MM.1S (cell line): ENCODE measurements around the gene MCU.

Experiments
- DNase-seq: peaks from one replicate; pipeline ENCODE4 v3.0.0-alpha.2; 2015
- H2AFZ ChIP-seq: fragments of 300-600 bp; sonication (generic); 2 replicates; pipeline ENCODE4 v1.6.0; 2016; ENCODE audit warnings: antibody characterized with exemption, low read length
- H3F3A ChIP-seq: fragments of 300-600 bp; sonication (generic); 2 replicates; pipeline ENCODE4 v1.6.1; 2016; ENCODE audit warnings: mild to moderate bottlenecking, antibody characterized with exemption, low read length, moderate library complexity, mixed read lengths; ENCODE audit not compliant: insufficient read depth
- H3K27ac ChIP-seq: fragments of 300-600 bp; sonication (generic); 2 replicates; pipeline ENCODE4 v1.5.1; 2016; ENCODE audit warnings: mild to moderate bottlenecking, low read length
- H3K27me3 ChIP-seq: fragments of 300-600 bp; sonication (generic); replicated peaks from 2 replicates; pipeline ENCODE4 v1.6.0; 2016; ENCODE audit warnings: low read length; ENCODE audit not compliant: insufficient read depth
- H3K36me3 ChIP-seq: fragments of 300-600 bp; sonication (generic); replicated peaks from 2 replicates; pipeline ENCODE4 v1.6.1; 2016; ENCODE audit warnings: mild to moderate bottlenecking, low read length, mixed read lengths; ENCODE audit not compliant: insufficient read depth
- H3K4me1 ChIP-seq: fragments of 300-600 bp; sonication (generic); 2 replicates; pipeline ENCODE4 v1.6.1; 2016; ENCODE audit warnings: low read length, mixed read lengths
- H3K4me2 ChIP-seq: fragments of 300-600 bp; sonication (generic); 2 replicates; pipeline ENCODE4 v1.6.0; 2016; ENCODE audit warnings: low read depth, low read length
- H3K4me3 ChIP-seq: fragments of 300-600 bp; sonication (generic); 2 replicates; pipeline ENCODE4 v1.5.1; 2016; ENCODE audit warnings: low read length, mixed read lengths
- H3K79me2 ChIP-seq: fragments of 300-600 bp; sonication (generic); 2 replicates; pipeline ENCODE4 v1.6.1; 2016; ENCODE audit warnings: mixed run types, low read length, mixed read lengths
- H3K9ac ChIP-seq: fragments of 300-600 bp; sonication (generic); 2 replicates; pipeline ENCODE4 v1.6.1; 2016; ENCODE audit warnings: low read length, mixed read lengths
- H3K9me2 ChIP-seq: fragments of 300-600 bp; sonication (generic); replicated peaks from 2 replicates; pipeline ENCODE4 v1.6.1; 2016; ENCODE audit warnings: mild to moderate bottlenecking, low read length, mixed read lengths; ENCODE audit not compliant: insufficient read depth
- H3K9me3 ChIP-seq: fragments of 300-600 bp; sonication (generic); replicated peaks from 2 replicates; pipeline ENCODE4 v1.6.1; 2016; ENCODE audit warnings: mild to moderate bottlenecking, low read length, mixed read lengths; ENCODE audit not compliant: insufficient read depth
- H4K20me1 ChIP-seq: fragments of 300-600 bp; sonication (generic); 2 replicates; pipeline ENCODE4 v1.6.1; 2016; ENCODE audit warnings: mild to moderate bottlenecking, low read length, moderate library complexity, mixed read lengths; ENCODE audit not compliant: insufficient read depth
- EZH2 ChIP-seq: fragments of 300-600 bp; sonication (generic); optimal IDR thresholded peaks from 2 replicates; pipeline ENCODE3; 2017; ENCODE audit warnings: low read depth, mild to moderate bottlenecking, antibody characterized with exemption, low read length, mixed read lengths
- EZH2phosphoT487 ChIP-seq: fragments of 300-600 bp; sonication (generic); IDR thresholded peaks from 2 replicates; pipeline ENCODE4 v1.6.1; 2018; ENCODE audit warnings: antibody characterized with exemption, low read length
- TF ChIP-seq, protein P1 (sequence below): fragments of 300-600 bp; sonication (generic); IDR thresholded peaks from 2 replicates; pipeline ENCODE4 v1.5.1; 2016; ENCODE audit warnings: antibody characterized with exemption, low read length, mixed read lengths

The MCU gene

DNA sequence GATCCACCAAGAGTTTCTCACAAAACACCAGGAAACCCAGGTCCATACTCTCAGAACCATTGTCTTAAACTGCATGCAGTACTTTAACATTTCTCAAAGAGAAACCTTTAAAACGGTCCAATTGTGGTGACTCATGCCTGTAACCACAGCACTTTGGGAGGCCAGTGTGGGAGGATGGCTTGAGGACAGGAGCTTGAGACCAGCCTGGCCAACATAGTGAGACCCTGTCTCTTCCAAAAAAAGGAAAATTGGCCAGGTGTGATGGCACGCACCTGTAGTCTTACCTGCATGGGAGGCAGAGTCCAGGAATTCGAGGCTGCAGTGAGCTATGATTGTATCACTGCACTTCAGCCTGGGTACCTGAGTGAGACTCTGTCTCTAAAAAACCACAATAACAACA, 104.1 kb downstream of the MCU start:
- TF ChIP-seq EZH2 = no peak
- no peak for TF ChIP-seq EZH2phosphoT487
- TF ChIP-seq, protein P1, sequence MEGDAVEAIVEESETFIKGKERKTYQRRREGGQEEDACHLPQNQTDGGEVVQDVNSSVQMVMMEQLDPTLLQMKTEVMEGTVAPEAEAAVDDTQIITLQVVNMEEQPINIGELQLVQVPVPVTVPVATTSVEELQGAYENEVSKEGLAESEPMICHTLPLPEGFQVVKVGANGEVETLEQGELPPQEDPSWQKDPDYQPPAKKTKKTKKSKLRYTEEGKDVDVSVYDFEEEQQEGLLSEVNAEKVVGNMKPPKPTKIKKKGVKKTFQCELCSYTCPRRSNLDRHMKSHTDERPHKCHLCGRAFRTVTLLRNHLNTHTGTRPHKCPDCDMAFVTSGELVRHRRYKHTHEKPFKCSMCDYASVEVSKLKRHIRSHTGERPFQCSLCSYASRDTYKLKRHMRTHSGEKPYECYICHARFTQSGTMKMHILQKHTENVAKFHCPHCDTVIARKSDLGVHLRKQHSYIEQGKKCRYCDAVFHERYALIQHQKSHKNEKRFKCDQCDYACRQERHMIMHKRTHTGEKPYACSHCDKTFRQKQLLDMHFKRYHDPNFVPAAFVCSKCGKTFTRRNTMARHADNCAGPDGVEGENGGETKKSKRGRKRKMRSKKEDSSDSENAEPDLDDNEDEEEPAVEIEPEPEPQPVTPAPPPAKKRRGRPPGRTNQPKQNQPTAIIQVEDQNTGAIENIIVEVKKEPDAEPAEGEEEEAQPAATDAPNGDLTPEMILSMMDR = no peak
- no peak for DNase-seq

GRCh38 chr10:72796538-72796937, 104.6 kb downstream of the MCU start:
- H3K4me1 ChIP-seq = no peaks in the 10 kb centered on the region
- no peak for DNase-seq
- TF ChIP-seq EZH2 (no peak), EZH2phosphoT487 (no peak)
- TF ChIP-seq, protein P1 = no peak
- no peak overlapping the region for H2AFZ ChIP-seq
- no peak overlapping the region for H3K27ac ChIP-seq
- H3K36me3 ChIP-seq = no peaks in the 10 kb centered on the region
- no peak overlapping the region for H3K9ac ChIP-seq
- no peaks in the 10 kb centered on the region for H3K9me2 ChIP-seq
- no peaks in the 10 kb centered on the region for H3K79me2 ChIP-seq
- no peaks in the 10 kb centered on the region for H4K20me1 ChIP-seq
- H3K4me2 ChIP-seq = no peak overlapping the region
- H3K9me3 ChIP-seq = no peaks in the 10 kb centered on the region
- no peak overlapping the region for H3K4me3 ChIP-seq
- no peaks in the 10 kb centered on the region for H3F3A ChIP-seq
- H3K27me3 ChIP-seq = no peaks in the 10 kb centered on the region

More for the DNA sequence above, 104.1 kb downstream of the MCU start:
- Histone ChIP-seq H3K27ac (no peak overlapping the region), H3K9me3 (no peaks in the 10 kb centered on the region), H2AFZ (no peak overlapping the region), H3K79me2 (no peaks in the 10 kb centered on the region), H3K27me3 (no peaks in the 10 kb centered on the region), H3K4me3 (no peak overlapping the region), H3F3A (no peaks in the 10 kb centered on the region), H3K9me2 (no peaks in the 10 kb centered on the region), H3K9ac (no peak overlapping the region), H4K20me1 (no peaks in the 10 kb centered on the region), H3K36me3 (no peaks in the 10 kb centered on the region), H3K4me1 (no peaks in the 10 kb centered on the region), H3K4me2 (no peak overlapping the region)

- H2AFZ ChIP-seq = no peak overlapping the region
- H3K9me3 ChIP-seq = no peaks in the 10 kb centered on the region
- no peaks in the 10 kb centered on the region for H3F3A ChIP-seq
- H3K4me2 ChIP-seq = no peak overlapping the region
- no peaks in the 10 kb centered on the region for H3K79me2 ChIP-seq
- no peaks in the 10 kb centered on the region for H3K36me3 ChIP-seq
- no peaks in the 10 kb centered on the region for H4K20me1 ChIP-seq
- TF ChIP-seq EZH2 (no peak), EZH2phosphoT487 (no peak)
- TF ChIP-seq, protein P1 = no peak
- H3K4me3 ChIP-seq = no peak overlapping the region
- H3K9ac ChIP-seq = no peak overlapping the region
- H3K27ac ChIP-seq = no peak overlapping the region
- H3K27me3 ChIP-seq = no peaks in the 10 kb centered on the region
- DNase-seq = no peak
- no peaks in the 10 kb centered on the region for H3K4me1 ChIP-seq
- H3K9me2 ChIP-seq = no peaks in the 10 kb centered on the region
Observed at GRCh38 chr10:72800000-72800740, 108.2 kb downstream of the MCU start.
